GM21529 (cell line): ENCODE results near the gene BCAS3.
A peak's percentile ranks its signal among the peaks of the same experiment; 100 is the strongest.
"Not testable (repeated sequence)": the region's sequence is repeated elsewhere in the genome, so short reads cannot be mapped to it uniquely, and the experiment has no call there.

Source experiments
- ATAC-seq: cut with Tn5 transposase; IDR thresholded peaks from one replicate; pipeline ENCODE4 v1.9.1; 2021; ENCODE audit not compliant: unreplicated experiment

Gene BCAS3

DNA sequence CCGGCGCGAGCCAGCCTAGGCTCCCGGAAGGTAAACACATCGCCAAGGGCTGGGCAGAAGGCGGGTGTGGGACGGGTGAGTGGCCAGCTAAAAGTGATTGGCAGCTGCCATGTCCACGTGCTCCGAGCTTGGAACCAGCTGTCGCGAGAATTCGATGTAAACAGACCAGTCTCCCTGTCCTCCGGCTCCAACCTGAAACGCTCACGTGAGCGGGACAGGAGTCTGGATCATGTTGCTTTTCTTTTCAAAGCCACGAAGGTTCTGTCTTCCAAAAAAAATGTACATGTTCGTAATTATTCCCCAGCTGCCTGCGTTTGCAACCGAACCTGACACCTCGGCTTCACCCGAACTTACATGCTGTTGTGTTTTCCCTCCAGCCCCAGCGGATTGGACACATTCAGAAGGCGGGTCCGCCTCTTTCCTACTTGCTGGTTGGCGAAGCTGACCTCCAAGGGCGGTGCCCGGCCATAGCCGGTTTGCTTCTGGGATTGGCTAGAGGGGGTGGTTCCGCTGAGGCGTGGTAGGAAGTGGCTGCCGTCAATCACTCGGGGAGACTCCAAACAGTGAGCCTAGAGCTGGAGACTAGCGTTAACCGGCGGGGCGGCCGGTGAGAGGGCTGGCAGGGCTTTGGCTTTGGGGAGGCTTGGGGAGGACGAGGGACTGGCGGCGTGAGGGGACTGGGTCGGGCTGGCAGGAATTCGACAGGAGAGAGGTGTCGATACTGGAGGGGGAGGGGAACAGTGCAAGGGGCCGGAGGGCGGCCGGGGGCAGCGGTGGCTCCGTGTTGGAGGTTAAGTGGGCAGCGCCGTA lies at the start of gene BCAS3:
Gene BCAS3, plus strand, starts transcription at position 544 of the 810 bp plus-strand sequence.
- peak; percentile 97 for ATAC-seq

DNA sequence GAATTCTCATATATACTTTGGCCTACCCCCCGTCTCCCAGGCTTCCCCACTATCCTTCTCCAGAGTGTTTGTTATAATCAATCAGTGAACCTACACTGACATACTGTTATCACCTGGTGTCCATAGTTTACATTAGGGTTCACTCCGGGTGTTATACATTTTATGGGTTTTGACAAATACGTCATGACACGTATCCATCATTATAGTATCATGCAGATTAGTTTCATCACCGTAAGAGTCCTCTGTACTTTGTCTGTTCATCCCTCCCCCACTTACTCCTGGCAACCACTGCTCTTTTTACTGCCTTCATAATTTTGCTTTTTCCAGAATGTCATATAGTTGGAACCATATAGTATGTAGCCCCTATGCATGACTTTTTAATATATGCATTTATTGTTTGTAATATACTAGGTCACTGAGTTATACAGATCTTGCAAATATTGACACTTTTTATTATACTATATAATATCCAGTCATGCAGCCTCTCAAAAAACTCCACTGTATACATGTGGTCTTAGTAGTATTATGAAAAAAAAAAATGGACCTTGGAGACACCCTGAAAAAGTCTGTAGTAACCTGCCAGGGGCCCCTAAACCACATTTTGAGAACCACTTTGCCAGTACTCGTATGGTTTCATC lies 49.3 kb upstream of the BCAS3 start:
- no peak for ATAC-seq

DNA sequence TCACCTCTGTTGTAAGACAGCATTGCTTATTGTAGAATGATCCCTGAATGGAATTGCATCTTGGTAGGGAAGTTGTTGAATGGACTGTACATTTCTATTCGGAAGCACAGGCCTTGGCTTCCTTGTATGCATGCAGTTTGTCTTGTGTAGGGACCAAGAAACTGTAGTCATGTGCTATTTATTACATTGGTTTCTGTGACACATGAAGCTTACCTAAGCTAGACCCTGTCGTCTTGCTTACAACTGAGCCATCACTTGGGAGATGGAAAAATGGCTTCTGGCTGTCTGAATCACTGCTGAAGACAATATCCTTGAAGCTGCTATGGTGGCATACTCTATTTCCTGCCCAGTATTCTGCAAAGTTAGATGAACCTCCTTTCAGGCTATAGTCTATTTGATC lies 48.5 kb upstream of the BCAS3 start:
- ATAC-seq = no peak

- ATAC-seq = no peak
These were observed 47.3 kb upstream of the BCAS3 start for GRCh38 chr17:60630352-60630751.

DNA sequence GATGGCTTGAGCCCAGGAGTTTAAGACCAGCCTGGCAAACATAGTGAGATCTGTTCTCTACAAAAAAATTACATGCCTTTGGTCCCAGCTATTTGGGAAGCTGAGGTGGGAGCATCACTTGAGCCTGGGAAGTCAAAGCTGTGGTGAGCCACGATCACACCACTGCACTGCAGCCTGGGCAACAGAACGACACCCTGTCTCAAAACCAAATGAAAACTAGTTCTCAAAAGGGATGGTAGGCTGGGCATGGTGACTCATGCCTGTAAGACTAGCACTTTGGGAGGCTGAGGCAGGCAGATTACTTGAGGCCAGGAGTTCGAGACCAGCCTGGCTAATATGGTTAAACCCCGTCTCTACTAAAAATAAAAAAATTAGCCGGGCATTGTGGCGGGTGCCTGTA lies 46.5 kb upstream of the BCAS3 start:
- no peak for ATAC-seq

DNA sequence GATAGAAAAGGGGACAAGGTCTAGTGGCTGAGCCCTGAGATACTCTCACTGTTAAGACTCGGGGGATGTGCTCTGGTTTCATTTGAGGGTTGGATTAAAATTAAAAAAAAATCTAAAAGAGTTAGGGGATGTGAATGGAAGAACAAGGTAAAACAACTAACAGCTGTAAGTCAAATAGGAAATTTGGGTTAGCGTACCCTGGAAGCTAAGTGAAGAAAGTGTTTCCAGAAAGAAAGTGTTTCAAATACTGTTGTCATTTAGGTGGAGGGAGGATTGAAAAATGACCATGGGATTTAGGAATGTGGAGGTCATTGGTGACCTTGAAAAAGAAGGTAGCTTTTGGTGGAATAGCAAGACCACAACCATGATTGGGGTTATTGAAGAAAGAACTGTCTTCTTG lies 40.0 kb upstream of the BCAS3 start:
- ATAC-seq = no peak

DNA sequence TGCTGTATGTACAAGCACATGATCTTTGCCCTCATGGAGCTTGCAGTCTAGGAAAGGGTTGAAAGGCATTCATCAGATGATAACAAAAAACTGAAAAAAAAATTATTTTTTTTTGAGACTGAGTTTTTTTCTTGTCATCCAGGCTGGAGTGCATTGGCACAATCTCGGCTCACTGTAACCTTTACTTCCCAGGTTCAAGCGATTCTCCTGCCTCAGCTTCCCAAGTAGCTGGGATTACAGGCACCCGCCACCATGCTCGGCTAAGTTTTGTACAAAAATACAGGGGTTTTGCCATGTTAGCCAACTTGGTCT lies 38.7 kb upstream of the BCAS3 start:
- ATAC-seq = no peak

DNA sequence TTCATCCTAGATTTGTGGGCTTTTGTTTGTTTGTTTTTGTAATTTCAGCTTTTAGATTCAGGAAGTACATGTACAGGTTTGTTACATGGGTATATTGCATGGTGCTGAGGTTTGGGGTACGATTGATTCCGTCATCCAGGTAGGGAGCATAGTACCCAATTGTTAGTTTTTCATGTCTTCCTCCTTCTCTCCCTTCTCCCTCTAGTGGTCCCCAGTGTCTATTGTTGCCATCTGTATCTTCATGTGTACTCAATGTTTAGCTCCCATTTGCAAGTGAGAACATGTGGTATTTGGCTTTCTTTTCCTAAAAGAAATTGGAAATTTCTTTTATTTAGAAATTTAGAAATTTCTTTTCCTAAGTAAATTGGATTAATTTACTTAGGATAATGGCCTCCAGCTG lies 37.1 kb upstream of the BCAS3 start:
- ATAC-seq = no peak

GRCh38 chr17:60641126-60641525 lies 36.5 kb upstream of the BCAS3 start:
- no peak for ATAC-seq

- ATAC-seq = no peak
These were observed 35.8 kb upstream of the BCAS3 start for GRCh38 chr17:60641810-60642220.

DNA sequence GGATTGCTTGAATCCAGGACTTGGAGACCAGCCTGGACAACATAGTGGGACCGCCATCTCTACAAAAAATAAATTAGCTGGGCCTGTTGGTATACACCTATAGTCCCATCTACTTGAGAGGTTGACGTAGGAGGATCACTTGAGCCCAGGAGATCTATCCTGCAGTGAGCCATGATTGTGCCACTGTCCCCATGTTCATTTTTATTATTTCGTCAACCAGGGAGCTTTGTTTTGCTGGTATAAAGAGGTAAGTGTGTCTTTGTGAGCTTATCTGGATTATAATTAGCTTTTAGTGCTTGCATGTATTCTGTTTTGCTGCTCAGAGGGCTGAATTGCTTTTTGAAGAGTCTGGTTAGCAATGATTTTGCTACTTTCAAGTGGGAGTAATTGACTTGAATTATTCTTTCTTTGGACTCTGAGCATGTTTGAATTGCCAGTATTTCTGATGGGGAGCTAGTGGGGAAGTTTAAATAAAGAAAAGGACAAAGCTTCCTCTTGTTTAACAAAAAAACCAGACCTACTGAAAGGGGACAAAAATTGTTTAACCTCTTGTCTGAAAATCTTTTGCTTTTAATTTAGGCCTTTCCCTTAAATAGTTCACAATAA lies 31.6 kb upstream of the BCAS3 start:
- no peak for ATAC-seq

- ATAC-seq = no peak
These were observed 30.9 kb upstream of the BCAS3 start for GRCh38 chr17:60646701-60647100.

GRCh38 chr17:60647705-60648104 lies 29.9 kb upstream of the BCAS3 start:
- no peak for ATAC-seq

- ATAC-seq = peak; percentile 91
These were observed 25.0 kb upstream of the BCAS3 start for GRCh38 chr17:60652454-60653247.

DNA sequence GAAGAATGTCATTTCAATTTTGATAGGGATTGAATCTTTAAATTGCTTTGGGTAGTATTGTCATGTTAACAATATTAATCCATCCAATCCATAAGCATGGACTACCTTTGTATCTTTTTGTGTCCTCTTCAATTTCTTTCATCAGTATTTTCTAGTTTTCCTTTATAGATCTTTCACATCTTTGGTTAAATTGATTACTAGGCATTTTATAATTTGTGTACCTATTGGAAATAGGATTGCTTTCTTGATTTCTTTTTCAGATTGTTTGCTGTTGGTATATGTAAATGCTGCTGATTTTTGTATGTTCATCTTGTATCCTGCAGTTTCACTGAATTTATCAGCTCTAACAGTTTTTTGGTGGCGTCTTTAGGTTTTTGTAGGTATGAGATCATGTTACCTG lies 24.1 kb upstream of the BCAS3 start:
- no peak for ATAC-seq

GRCh38 chr17:60656499-60656898 lies 21.2 kb upstream of the BCAS3 start:
- ATAC-seq = no peak

- no peak for ATAC-seq
These were observed 18.5 kb upstream of the BCAS3 start for GRCh38 chr17:60659156-60659555.

GRCh38 chr17:60661489-60661888 lies 16.2 kb upstream of the BCAS3 start:
- ATAC-seq = no peak

DNA sequence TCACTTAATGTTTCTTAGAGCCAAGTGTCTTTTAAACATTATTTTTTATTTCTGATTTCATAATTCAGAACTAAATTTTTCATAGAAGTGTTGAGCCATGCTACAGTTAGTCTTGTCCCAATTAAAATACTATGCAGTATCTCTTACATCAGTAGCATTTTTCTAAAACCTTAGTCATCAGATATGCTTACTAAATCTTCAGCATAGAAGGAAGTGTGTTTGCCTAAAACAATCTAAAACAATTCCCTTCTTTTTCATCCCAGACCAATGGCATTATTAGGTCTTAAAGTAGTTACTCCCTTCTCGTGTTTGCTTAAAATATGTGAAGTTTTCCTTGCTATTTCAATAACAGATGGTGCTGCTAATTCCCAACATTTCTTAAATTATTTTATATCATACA lies 13.6 kb upstream of the BCAS3 start:
- ATAC-seq = no peak

DNA sequence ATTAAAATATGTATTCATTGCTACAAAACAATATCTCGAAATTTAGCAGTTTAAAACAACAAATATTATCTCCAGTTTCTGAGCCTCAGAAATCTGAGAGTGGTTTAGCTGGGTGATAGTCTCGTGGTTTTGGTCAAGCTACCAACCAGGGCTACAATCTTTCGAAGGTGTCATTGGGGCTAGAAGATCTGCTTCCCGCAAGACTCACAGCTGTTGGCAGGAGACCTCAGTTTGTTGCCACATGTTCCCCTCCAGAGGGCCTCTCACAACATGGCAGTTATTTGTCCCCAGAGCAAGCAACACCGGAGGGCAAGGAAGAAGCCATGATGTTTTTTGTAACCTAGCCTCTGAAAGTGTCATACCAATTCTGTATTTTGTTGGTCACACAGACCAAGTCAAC lies 12.0 kb upstream of the BCAS3 start:
- no peak for ATAC-seq

DNA sequence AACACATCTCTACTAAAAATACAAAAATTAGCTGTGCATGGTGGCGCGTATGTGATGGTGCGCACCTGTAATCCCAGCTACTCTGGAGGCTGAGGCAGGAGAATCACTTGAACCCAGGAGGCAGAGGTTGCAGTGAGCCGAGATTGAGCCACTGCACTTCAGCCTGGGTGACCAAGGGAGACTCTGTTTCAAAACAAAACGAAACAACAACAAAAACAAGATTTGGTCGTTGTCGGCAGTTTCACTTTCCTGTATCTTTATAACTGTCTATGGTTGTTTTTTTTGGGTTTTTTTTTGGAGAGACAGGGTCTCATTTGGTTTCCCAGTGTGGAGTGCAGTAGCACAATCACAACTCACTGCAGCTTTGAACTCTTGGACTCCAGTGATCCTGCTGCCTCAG lies 8.9 kb upstream of the BCAS3 start:
- not testable (repeated sequence) for ATAC-seq

GRCh38 chr17:60671482-60671881 lies 6.2 kb upstream of the BCAS3 start:
- no peak for ATAC-seq
